ENCODE data around the gene POC1A. TPM values are rescaled to one million over a fixed set of nuclear protein-coding genes. Genes with fewer than 3 reads are reported as not detected.
A peak's percentile ranks its signal among the peaks of the same experiment; 100 is the strongest.

POC1A gene
- total and polyA plus RNA-seq, 2 experiments from 2014 or later = 19.1 to 26.7 TPM

DNA sequence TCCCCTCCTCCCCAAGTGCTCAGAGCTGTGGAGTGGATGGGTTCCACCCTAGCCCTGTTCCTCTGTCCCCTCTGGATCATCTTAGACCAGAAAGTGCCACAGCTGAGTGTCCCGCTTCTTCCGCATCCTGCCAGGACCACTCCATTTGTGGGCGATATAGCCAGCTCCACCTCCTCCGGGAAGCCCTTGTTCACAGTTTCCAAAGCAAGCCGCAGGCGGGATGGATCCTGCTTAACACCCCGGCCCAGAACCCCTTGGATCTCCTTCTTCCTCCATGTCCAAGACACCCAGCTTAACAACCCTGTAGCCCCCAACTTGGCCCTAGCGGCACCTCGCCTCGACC is 43.2 kb upstream of the POC1A start:
- no peaks in the 10 kb centered on the region for H3K9me2 ChIP-seq (ENCODE audit: insufficient read depth)
- no peaks in the 10 kb centered on the region for H3K27me3 ChIP-seq (ENCODE audit: insufficient read depth)
- H3K27ac Mint-ChIP-seq = no peak overlapping the region; the same call in 1 of the 2 replicates
- peak overlapping the region; percentile 98 for H3K4me3 Mint-ChIP-seq
- ATAC-seq (peak; percentile 39), DNase-seq (ENCODE audit: low spot score) (no peak)
- peaks cover 24% of the 10 kb centered on the region for H3K36me3 Mint-ChIP-seq (ENCODE audit: low read depth)
- H3K79me2 ChIP-seq (replicated peaks; ENCODE audit: insufficient read depth) = peaks cover 12% of the 10 kb centered on the region
- H3K4me1 Mint-ChIP-seq = peaks cover 14% of the 10 kb centered on the region
- peaks cover 17% of the 10 kb centered on the region for H3K27me3 Mint-ChIP-seq (ENCODE audit: insufficient read depth, low read depth, poor library complexity)
- peak overlapping the region; percentile 86; the same call in 1 of the 2 replicates for H3K27ac ChIP-seq (ENCODE audit: low read depth)
- peak overlapping the region; percentile 99 for H2AFZ ChIP-seq
- H3F3A ChIP-seq (replicated peaks; ENCODE audit: low read depth) = peaks cover 9% of the 10 kb centered on the region; the same call in 1 of the 2 replicates
- peaks cover 31% of the 10 kb centered on the region for H3K36me3 ChIP-seq (ENCODE audit: insufficient read depth)
- H3K4me2 ChIP-seq = peak overlapping the region; percentile 100
- TF ChIP-seq, protein P1, sequence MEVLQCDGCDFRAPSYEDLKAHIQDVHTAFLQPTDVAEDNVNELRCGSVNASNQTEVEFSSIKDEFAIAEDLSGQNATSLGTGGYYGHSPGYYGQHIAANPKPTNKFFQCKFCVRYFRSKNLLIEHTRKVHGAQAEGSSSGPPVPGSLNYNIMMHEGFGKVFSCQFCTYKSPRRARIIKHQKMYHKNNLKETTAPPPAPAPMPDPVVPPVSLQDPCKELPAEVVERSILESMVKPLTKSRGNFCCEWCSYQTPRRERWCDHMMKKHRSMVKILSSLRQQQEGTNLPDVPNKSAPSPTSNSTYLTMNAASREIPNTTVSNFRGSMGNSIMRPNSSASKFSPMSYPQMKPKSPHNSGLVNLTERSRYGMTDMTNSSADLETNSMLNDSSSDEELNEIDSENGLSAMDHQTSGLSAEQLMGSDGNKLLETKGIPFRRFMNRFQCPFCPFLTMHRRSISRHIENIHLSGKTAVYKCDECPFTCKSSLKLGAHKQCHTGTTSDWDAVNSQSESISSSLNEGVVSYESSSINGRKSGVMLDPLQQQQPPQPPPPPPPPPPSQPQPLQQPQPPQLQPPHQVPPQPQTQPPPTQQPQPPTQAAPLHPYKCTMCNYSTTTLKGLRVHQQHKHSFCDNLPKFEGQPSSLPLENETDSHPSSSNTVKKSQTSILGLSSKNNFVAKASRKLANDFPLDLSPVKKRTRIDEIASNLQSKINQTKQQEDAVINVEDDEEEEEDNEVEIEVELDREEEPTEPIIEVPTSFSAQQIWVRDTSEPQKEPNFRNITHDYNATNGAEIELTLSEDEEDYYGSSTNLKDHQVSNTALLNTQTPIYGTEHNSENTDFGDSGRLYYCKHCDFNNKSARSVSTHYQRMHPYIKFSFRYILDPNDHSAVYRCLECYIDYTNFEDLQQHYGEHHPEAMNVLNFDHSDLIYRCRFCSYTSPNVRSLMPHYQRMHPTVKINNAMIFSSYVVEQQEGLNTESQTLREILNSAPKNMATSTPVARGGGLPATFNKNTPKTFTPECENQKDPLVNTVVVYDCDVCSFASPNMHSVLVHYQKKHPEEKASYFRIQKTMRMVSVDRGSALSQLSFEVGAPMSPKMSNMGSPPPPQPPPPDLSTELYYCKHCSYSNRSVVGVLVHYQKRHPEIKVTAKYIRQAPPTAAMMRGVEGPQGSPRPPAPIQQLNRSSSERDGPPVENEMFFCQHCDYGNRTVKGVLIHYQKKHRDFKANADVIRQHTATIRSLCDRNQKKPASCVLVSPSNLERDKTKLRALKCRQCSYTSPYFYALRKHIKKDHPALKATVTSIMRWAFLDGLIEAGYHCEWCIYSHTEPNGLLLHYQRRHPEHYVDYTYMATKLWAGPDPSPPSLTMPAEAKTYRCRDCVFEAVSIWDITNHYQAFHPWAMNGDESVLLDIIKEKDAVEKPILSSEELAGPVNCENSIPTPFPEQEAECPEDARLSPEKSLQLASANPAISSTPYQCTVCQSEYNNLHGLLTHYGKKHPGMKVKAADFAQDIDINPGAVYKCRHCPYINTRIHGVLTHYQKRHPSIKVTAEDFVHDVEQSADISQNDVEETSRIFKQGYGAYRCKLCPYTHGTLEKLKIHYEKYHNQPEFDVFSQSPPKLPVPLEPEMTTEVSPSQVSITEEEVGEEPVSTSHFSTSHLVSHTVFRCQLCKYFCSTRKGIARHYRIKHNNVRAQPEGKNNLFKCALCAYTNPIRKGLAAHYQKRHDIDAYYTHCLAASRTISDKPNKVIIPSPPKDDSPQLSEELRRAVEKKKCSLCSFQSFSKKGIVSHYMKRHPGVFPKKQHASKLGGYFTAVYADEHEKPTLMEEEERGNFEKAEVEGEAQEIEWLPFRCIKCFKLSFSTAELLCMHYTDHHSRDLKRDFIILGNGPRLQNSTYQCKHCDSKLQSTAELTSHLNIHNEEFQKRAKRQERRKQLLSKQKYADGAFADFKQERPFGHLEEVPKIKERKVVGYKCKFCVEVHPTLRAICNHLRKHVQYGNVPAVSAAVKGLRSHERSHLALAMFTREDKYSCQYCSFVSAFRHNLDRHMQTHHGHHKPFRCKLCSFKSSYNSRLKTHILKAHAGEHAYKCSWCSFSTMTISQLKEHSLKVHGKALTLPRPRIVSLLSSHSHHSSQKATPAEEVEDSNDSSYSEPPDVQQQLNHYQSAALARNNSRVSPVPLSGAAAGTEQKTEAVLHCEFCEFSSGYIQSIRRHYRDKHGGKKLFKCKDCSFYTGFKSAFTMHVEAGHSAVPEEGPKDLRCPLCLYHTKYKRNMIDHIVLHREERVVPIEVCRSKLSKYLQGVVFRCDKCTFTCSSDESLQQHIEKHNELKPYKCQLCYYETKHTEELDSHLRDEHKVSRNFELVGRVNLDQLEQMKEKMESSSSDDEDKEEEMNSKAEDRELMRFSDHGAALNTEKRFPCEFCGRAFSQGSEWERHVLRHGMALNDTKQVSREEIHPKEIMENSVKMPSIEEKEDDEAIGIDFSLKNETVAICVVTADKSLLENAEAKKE (CRISPR knock-in tag; IDR thresholded peaks at IDR 0.05) = no peak
- TF ChIP-seq POLR2AphosphoS5 (IDR thresholded peaks at IDR 0.05; ENCODE audit: low read depth) (no peak), EZH2 (IDR thresholded peaks at IDR 0.05; ENCODE audit: low read depth, unreplicated experiment) (no peak), EZH2phosphoT487 (IDR thresholded peaks at IDR 0.05; ENCODE audit: unreplicated experiment) (no peak), STAT1 (IDR thresholded peaks at IDR 0.05; ENCODE audit: unreplicated experiment) (no peak), CREB1 (CRISPR knock-in tag; IDR thresholded peaks at IDR 0.05; ENCODE audit: low read depth) (no peak), ZNF114 (CRISPR knock-in tag; IDR thresholded peaks at IDR 0.05) (no peak), ZNF331 (CRISPR knock-in tag; IDR thresholded peaks at IDR 0.05; ENCODE audit: low read depth) (no peak), JUNB (IDR thresholded peaks at IDR 0.05; ENCODE audit: unreplicated experiment) (no peak), NANOG (IDR thresholded peaks at IDR 0.05; ENCODE audit: borderline replicate concordance) (no peak)
- TF ChIP-seq, protein P2, sequence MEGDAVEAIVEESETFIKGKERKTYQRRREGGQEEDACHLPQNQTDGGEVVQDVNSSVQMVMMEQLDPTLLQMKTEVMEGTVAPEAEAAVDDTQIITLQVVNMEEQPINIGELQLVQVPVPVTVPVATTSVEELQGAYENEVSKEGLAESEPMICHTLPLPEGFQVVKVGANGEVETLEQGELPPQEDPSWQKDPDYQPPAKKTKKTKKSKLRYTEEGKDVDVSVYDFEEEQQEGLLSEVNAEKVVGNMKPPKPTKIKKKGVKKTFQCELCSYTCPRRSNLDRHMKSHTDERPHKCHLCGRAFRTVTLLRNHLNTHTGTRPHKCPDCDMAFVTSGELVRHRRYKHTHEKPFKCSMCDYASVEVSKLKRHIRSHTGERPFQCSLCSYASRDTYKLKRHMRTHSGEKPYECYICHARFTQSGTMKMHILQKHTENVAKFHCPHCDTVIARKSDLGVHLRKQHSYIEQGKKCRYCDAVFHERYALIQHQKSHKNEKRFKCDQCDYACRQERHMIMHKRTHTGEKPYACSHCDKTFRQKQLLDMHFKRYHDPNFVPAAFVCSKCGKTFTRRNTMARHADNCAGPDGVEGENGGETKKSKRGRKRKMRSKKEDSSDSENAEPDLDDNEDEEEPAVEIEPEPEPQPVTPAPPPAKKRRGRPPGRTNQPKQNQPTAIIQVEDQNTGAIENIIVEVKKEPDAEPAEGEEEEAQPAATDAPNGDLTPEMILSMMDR (conservative IDR thresholded peaks at IDR 0.05; ENCODE audit: low read depth in 2 of 2) = no peak; a peak in 1 of 4 replicates
- TF ChIP-seq, protein P3, sequence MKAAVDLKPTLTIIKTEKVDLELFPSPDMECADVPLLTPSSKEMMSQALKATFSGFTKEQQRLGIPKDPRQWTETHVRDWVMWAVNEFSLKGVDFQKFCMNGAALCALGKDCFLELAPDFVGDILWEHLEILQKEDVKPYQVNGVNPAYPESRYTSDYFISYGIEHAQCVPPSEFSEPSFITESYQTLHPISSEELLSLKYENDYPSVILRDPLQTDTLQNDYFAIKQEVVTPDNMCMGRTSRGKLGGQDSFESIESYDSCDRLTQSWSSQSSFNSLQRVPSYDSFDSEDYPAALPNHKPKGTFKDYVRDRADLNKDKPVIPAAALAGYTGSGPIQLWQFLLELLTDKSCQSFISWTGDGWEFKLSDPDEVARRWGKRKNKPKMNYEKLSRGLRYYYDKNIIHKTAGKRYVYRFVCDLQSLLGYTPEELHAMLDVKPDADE (IDR thresholded peaks at IDR 0.05) = no peak
- TF ChIP-seq, protein P4, sequence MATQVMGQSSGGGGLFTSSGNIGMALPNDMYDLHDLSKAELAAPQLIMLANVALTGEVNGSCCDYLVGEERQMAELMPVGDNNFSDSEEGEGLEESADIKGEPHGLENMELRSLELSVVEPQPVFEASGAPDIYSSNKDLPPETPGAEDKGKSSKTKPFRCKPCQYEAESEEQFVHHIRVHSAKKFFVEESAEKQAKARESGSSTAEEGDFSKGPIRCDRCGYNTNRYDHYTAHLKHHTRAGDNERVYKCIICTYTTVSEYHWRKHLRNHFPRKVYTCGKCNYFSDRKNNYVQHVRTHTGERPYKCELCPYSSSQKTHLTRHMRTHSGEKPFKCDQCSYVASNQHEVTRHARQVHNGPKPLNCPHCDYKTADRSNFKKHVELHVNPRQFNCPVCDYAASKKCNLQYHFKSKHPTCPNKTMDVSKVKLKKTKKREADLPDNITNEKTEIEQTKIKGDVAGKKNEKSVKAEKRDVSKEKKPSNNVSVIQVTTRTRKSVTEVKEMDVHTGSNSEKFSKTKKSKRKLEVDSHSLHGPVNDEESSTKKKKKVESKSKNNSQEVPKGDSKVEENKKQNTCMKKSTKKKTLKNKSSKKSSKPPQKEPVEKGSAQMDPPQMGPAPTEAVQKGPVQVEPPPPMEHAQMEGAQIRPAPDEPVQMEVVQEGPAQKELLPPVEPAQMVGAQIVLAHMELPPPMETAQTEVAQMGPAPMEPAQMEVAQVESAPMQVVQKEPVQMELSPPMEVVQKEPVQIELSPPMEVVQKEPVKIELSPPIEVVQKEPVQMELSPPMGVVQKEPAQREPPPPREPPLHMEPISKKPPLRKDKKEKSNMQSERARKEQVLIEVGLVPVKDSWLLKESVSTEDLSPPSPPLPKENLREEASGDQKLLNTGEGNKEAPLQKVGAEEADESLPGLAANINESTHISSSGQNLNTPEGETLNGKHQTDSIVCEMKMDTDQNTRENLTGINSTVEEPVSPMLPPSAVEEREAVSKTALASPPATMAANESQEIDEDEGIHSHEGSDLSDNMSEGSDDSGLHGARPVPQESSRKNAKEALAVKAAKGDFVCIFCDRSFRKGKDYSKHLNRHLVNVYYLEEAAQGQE (IDR thresholded peaks at IDR 0.05; ENCODE audit: unreplicated experiment) = no peak
- H3K4me1 ChIP-seq (ENCODE audit: insufficient read depth) = peaks cover 10% of the 10 kb centered on the region
- H4K20me1 ChIP-seq (replicated peaks; ENCODE audit: insufficient read depth) = peaks cover 10% of the 10 kb centered on the region; the same call in 1 of the 2 replicates
- H3K4me3 ChIP-seq = peak overlapping the region; percentile 95
- peaks cover 4% of the 10 kb centered on the region; the same call in 1 of the 3 replicates for H3K9me3 Mint-ChIP-seq

All from GM23338 (cell line).